GM13976 (cell line): ENCODE results near the gene DERA.
A peak's percentile ranks its signal among the peaks of the same experiment; 100 is the strongest.

Experiments
- DNase-seq: peaks from one replicate; pipeline ENCODE4 v3.0.0; 2012; ENCODE audit warnings: low spot score
- in situ Hi-C: fragments of 300-500 bp; cut with MboI; formaldehyde crosslinking; loops from one replicate; pipeline ENCODE4 v1.12.0; 2022; ENCODE audit warnings: low sequenced_read_pairs, mixed read lengths, inconsistent platforms; ENCODE audit not compliant: unreplicated experiment
- TF ChIP-seq, protein P1 (sequence below): IDR thresholded peaks from 2 replicates; pipeline ENCODE4 v1.5.1; 2012; ENCODE audit warnings: borderline replicate concordance, mild to moderate bottlenecking; ENCODE audit not compliant: insufficient read depth; ENCODE audit errors: extremely low read depth, missing control alignments, control extremely low read depth

Gene DERA

DNA sequence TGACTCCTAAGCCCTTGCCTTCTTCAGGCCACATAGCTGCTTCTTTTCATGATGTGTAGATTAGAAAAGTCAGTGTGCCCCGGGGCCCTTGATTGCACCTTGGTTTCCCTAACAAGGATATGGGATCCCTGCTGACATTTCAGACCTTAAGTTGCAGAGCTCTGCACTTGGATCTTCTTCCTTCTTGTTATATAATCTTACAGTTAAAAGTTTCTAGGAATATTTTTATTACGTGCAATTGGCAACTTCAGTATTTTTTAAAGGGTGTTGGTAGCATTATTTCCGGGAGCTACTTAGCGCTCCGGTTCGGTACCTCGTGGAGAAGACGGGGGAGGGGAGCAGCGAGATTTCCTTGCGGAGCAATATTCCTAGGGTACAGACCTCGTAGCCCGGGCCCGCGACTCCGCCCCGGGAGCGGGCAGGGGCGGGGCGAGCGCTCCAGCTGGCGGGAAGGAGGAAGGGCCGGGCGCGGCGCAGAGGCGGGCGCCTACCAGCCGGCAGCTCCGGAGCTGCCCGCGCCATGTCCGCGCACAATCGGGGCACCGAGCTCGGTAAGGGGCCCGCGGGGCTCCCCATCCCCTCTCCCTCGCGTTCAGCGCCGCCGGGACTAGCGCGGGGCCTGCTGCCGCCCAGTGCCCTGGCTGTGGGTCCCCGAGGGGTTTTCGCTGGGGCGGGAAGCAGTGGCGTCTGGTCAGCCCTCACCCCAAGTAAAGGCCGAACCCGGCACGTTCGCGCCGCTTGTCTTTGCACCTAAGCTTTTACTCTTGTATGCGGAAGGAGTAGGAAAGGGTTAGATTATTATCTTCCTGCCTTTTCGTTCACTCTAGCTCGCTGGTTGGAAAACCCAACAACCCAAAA, at the start of gene DERA:
TSS of gene DERA (plus strand) at position 469 of the 858 bp plus-strand sequence. CDS start at position 521, 52 bp downstream.
- in situ Hi-C loops: no loop called here

DNA sequence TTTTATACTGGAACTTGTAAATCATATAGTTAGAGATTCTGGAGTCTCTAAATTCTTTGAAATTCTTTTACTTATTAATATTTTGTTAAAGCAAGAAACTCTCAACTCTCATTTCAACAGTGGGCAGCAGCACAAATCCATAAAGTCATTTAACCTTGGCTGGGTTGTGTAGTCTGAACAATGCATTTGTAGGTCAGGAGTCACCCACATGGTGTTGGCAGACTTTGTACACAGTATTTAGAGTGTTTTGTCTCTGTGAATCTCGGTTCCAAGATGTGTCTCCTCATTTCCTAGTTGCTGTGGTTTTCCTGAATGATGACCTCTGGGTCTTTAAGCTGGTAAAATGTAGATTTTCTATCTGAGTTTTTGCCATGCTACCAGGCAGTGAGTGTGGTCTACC, 49.7 kb upstream of the DERA start:
- no peak for DNase-seq
- TF ChIP-seq, protein P1, sequence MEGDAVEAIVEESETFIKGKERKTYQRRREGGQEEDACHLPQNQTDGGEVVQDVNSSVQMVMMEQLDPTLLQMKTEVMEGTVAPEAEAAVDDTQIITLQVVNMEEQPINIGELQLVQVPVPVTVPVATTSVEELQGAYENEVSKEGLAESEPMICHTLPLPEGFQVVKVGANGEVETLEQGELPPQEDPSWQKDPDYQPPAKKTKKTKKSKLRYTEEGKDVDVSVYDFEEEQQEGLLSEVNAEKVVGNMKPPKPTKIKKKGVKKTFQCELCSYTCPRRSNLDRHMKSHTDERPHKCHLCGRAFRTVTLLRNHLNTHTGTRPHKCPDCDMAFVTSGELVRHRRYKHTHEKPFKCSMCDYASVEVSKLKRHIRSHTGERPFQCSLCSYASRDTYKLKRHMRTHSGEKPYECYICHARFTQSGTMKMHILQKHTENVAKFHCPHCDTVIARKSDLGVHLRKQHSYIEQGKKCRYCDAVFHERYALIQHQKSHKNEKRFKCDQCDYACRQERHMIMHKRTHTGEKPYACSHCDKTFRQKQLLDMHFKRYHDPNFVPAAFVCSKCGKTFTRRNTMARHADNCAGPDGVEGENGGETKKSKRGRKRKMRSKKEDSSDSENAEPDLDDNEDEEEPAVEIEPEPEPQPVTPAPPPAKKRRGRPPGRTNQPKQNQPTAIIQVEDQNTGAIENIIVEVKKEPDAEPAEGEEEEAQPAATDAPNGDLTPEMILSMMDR: no peak
- in situ Hi-C loops: no loop called here

More for the DNA sequence above, at the start of gene DERA:
- TF ChIP-seq, protein P1: peak; percentile 1
- DNase-seq: peak; percentile 80

DNA sequence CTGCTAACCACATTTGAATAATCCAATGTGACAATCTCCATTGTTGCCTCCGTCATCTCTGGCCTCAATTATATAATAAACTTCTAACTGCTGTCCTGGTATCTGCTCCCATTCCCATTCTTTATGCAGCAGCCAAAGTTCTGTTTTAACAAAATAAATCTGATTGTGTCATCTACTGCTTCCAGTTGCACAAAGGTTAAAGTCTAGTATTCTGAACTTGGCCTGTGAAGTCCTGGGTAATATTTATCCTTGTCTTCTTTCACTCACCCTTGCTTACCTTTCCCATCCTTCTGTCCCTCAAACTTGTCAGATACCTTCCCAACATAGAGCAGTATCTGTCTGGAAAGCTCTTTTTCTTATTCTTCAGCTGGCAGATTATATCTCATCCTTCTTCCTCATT, 48.3 kb upstream of the DERA start:
- no peak for DNase-seq
- TF ChIP-seq, protein P1: no peak
- in situ Hi-C loops: no loop called here

DNA sequence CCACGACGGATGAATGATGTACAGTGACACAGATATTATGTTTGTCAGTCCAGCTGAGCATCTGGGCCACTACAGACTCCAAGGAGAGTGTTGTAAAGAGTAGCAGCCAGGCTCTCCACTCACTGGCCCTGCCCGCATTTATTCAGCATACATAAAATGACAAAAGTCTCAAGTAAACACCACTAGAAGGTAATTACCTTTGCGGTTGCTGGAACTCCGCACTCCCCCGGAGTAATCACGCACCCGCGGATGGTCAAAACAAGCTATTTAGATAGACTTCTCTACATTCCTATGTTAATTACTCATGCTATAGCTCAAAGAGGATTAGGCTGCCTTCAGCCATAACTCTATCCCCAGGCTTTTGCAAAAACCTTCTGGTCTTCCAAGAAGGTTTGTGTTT, 47.8 kb upstream of the DERA start:
- DNase-seq: no peak
- in situ Hi-C loops: no loop called here
- TF ChIP-seq, protein P1: no peak

DNA sequence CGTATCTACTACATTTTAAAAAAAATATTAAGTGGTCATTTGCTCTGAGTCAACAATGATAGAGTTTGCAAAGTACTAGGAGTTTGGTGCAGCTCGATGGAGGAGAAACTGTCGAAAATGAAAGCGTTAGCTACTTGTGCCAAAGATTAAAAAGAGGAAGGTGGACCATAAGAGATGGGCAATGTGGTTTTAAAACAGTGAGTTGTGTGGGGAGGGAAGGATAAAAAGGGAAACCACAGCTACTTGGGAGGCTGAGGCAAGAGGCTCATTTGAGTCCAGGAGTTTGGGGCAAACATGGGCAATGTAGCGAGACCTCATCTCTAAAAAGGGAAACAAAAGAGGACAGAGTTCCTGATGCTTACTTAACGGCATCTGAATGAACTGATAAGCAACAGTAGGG, 47.1 kb upstream of the DERA start:
- in situ Hi-C loops: no loop called here
- DNase-seq: peak; percentile 12
- TF ChIP-seq, protein P1: no peak

DNA sequence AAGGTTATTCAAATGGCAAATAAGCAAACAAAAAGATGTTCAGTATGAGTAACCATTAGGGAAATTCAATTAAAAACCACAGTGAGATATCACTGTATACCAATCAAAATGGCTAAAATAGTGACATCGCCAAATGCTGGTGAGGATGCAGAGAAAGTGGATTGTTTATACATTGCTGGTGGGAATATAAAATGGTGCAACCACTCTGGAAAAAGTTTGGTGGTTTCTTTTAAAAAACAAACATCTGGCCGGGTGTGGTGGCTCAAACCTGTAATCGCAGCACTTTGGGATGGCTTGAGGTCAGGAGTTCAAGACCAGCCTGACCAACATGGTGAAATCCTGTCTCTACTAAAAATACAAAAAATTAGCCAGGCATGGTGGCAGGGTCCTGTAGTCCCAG, 42.9 kb upstream of the DERA start:
- in situ Hi-C loops: no loop called here
- DNase-seq: no peak
- TF ChIP-seq, protein P1: no peak
